Erythroblast (primary cell): ENCODE results near the gene SRSF10.

ENCODE experiments used
- GATA1 ChIP-seq: IDR thresholded peaks from 2 replicates; pipeline ENCODE4 v1.6.1; 2011; ENCODE audit warnings: low read depth, mild to moderate bottlenecking, control low read depth, low read length, moderate library complexity
- POLR2A ChIP-seq: IDR thresholded peaks from 2 replicates; pipeline ENCODE4 v1.6.1; 2011; ENCODE audit warnings: mild to moderate bottlenecking, low read length

DNA sequence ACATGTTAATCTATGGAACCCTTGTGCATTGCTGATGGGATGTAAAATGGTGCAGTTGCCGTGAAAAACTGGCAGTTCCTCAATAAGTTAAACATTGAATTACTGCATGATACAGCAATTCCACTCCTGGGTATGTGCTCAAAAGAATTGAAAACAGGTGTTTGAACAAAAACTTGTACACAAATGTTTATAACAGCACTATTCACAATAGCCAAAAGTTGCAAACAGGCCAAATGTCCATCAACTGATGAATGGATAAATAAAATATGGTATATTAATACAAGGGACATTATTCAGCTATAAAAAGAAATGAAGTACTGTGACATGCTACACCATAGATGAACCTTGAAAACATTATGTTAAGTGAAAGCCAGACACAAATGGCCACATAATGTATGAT lies 17.7 kb upstream of the SRSF10 start:
- TF ChIP-seq POLR2A: no peak
- TF ChIP-seq GATA1: no peak
